Bronchial epithelial cell (primary cell): Measurements from ENCODE around the gene PLXNA4. TPM values are rescaled to one million over a fixed set of nuclear protein-coding genes. Genes with fewer than 3 reads are reported as not detected.
A peak's percentile ranks its signal among the peaks of the same experiment; 100 is the strongest.

Experiments
- DNase-seq: peaks from one replicate; pipeline ENCODE4 v3.0.0-alpha.2; 2010; ENCODE audit warnings: low read depth
- FAIRE-seq: peaks from 2 replicates; lab custom pipeline; 2011; peaks lifted over from hg19 to GRCh38; lab: Jason Lieb, UNC
- H3K27me3 ChIP-seq: 2 replicates; pipeline ENCODE4 v1.5.1; 2011; ENCODE audit warnings: low read length; ENCODE audit not compliant: control insufficient read depth, insufficient read depth
- H3K36me3 ChIP-seq: 2 replicates; pipeline ENCODE4 v1.5.1; 2011; ENCODE audit warnings: low read length; ENCODE audit not compliant: control insufficient read depth, insufficient read depth
- H3K4me3 ChIP-seq: 2 replicates; pipeline ENCODE4 v1.5.1; 2011; ENCODE audit warnings: mild to moderate bottlenecking, low read depth, low read length, control low read depth
- CTCF ChIP-seq: IDR thresholded peaks from 2 replicates; pipeline ENCODE4 v1.5.1; 2011; ENCODE audit warnings: mild to moderate bottlenecking, moderate library complexity, low read length, control low read depth, inconsistent platforms; ENCODE audit not compliant: insufficient read depth, severe bottlenecking
- total RNA-seq: library from RNA; depleted of rRNA; stranded (reverse); fragments of >200 nt; gene quantifications from 2 replicates; pipeline ENCODE4 v1.2.1, GENCODE V29; 2014

The PLXNA4 gene
- total RNA-seq, 1 donor from 2014 or later: under 0.01 TPM

- Histone ChIP-seq H3K4me3 (no peak overlapping the region), H3K36me3 (no peaks in the 10 kb centered on the region), H3K27me3 (no peaks in the 10 kb centered on the region)
- no peak for TF ChIP-seq CTCF
- FAIRE-seq (no peak), DNase-seq (peak; percentile 4)
Observed at GRCh38 chr7:132333301-132333700, 243.0 kb downstream of the PLXNA4 start.

- Histone ChIP-seq H3K36me3 (no peaks in the 10 kb centered on the region), H3K27me3 (no peaks in the 10 kb centered on the region), H3K4me3 (no peak overlapping the region)
- no peak for DNase-seq
- FAIRE-seq: no peak
- TF ChIP-seq CTCF: no peak
Observed at GRCh38 chr7:132328760-132329159, 247.5 kb downstream of the PLXNA4 start.

GRCh38 chr7:132328047-132328620 lies 248.1 kb downstream of the PLXNA4 start:
- Histone ChIP-seq H3K4me3 (no peak overlapping the region), H3K27me3 (no peaks in the 10 kb centered on the region), H3K36me3 (no peaks in the 10 kb centered on the region)
- DNase-seq (no peak), FAIRE-seq (no peak)
- TF ChIP-seq CTCF: no peak

- FAIRE-seq (no peak), DNase-seq (no peak)
- H3K4me3 ChIP-seq: no peak overlapping the region
- H3K27me3 ChIP-seq: no peaks in the 10 kb centered on the region
- TF ChIP-seq CTCF: no peak
- H3K36me3 ChIP-seq: no peaks in the 10 kb centered on the region
Observed at GRCh38 chr7:132326878-132327589, 249.2 kb downstream of the PLXNA4 start.

GRCh38 chr7:132322970-132323369 lies 253.3 kb downstream of the PLXNA4 start:
- no peak for FAIRE-seq
- Histone ChIP-seq H3K4me3 (no peak overlapping the region), H3K27me3 (no peaks in the 10 kb centered on the region), H3K36me3 (no peaks in the 10 kb centered on the region)
- DNase-seq: no peak
- no peak for TF ChIP-seq CTCF
